Measurements from ENCODE around the gene RNF32. TPM values are rescaled to one million over a fixed set of nuclear protein-coding genes. Genes with fewer than 3 reads are reported as not detected.

RNF32 gene
- total RNA-seq, 1 donor: under 0.01 TPM

- no peaks in the 10 kb centered on the region for H4K20me1 ChIP-seq (ENCODE audit: insufficient read depth, low read length)
- no peak overlapping the region for H2AFZ ChIP-seq (ENCODE audit: low read length)
- H3K36me3 ChIP-seq (ENCODE audit: insufficient read depth, low read length): no peaks in the 10 kb centered on the region
- TF ChIP-seq CTCF (IDR thresholded peaks at IDR 0.05; ENCODE audit: extremely low read depth, low read depth, low read length): no peak
- no peak overlapping the region for H3K4me3 ChIP-seq (ENCODE audit: insufficient read depth, low read length)
- no peaks in the 10 kb centered on the region for H3K27me3 ChIP-seq (ENCODE audit: insufficient read depth, low read length)
- no peak overlapping the region for H3K27ac ChIP-seq (ENCODE audit: low read depth, low read length)
- no peak overlapping the region for H3K4me2 ChIP-seq (ENCODE audit: insufficient read depth, low read length)
- H3K9me3 ChIP-seq (ENCODE audit: low read depth, low read length): no peaks in the 10 kb centered on the region
- no peaks in the 10 kb centered on the region for H3K4me1 ChIP-seq (ENCODE audit: insufficient read depth, low read length)
- no peaks in the 10 kb centered on the region for H3K79me2 ChIP-seq (ENCODE audit: insufficient read depth, low read length)
- no peak for DNase-seq (ENCODE audit: insufficient read length, low spot score, missing footprints)
Measured at GRCh38 chr7:156667110-156667426, 26.5 kb downstream of the RNF32 start.

GRCh38 chr7:156668130-156668741 lies 27.7 kb downstream of the RNF32 start:
- Histone ChIP-seq H3K79me2 (ENCODE audit: insufficient read depth, low read length) (no peaks in the 10 kb centered on the region), H4K20me1 (ENCODE audit: insufficient read depth, low read length) (no peaks in the 10 kb centered on the region), H3K4me1 (ENCODE audit: insufficient read depth, low read length) (no peaks in the 10 kb centered on the region), H3K4me3 (ENCODE audit: insufficient read depth, low read length) (no peak overlapping the region), H3K36me3 (ENCODE audit: insufficient read depth, low read length) (no peaks in the 10 kb centered on the region), H3K27me3 (ENCODE audit: insufficient read depth, low read length) (no peaks in the 10 kb centered on the region), H3K4me2 (ENCODE audit: insufficient read depth, low read length) (no peak overlapping the region), H2AFZ (ENCODE audit: low read length) (no peak overlapping the region), H3K27ac (ENCODE audit: low read depth, low read length) (no peak overlapping the region), H3K9me3 (ENCODE audit: low read depth, low read length) (no peaks in the 10 kb centered on the region)
- DNase-seq (ENCODE audit: insufficient read length, low spot score, missing footprints): no peak
- TF ChIP-seq CTCF (IDR thresholded peaks at IDR 0.05; ENCODE audit: extremely low read depth, low read depth, low read length): no peak

- Histone ChIP-seq H3K27ac (ENCODE audit: low read depth, low read length) (no peak overlapping the region), H3K4me3 (ENCODE audit: insufficient read depth, low read length) (no peak overlapping the region), H3K9me3 (ENCODE audit: low read depth, low read length) (no peaks in the 10 kb centered on the region), H2AFZ (ENCODE audit: low read length) (no peak overlapping the region), H3K4me1 (ENCODE audit: insufficient read depth, low read length) (no peaks in the 10 kb centered on the region), H4K20me1 (ENCODE audit: insufficient read depth, low read length) (no peaks in the 10 kb centered on the region), H3K4me2 (ENCODE audit: insufficient read depth, low read length) (no peak overlapping the region), H3K36me3 (ENCODE audit: insufficient read depth, low read length) (no peaks in the 10 kb centered on the region), H3K79me2 (ENCODE audit: insufficient read depth, low read length) (no peaks in the 10 kb centered on the region), H3K27me3 (ENCODE audit: insufficient read depth, low read length) (no peaks in the 10 kb centered on the region)
- no peak for TF ChIP-seq CTCF (IDR thresholded peaks at IDR 0.05; ENCODE audit: extremely low read depth, low read depth, low read length)
- no peak for DNase-seq (ENCODE audit: insufficient read length, low spot score, missing footprints)
Measured at GRCh38 chr7:156669035-156669828, 28.7 kb downstream of the RNF32 start.

- H3K4me1 ChIP-seq (ENCODE audit: insufficient read depth, low read length): no peaks in the 10 kb centered on the region
- no peaks in the 10 kb centered on the region for H3K36me3 ChIP-seq (ENCODE audit: insufficient read depth, low read length)
- no peak overlapping the region for H2AFZ ChIP-seq (ENCODE audit: low read length)
- DNase-seq (ENCODE audit: insufficient read length, low spot score, missing footprints): no peak
- H3K9me3 ChIP-seq (ENCODE audit: low read depth, low read length): no peaks in the 10 kb centered on the region
- no peaks in the 10 kb centered on the region for H3K79me2 ChIP-seq (ENCODE audit: insufficient read depth, low read length)
- no peak overlapping the region for H3K4me2 ChIP-seq (ENCODE audit: insufficient read depth, low read length)
- H3K27me3 ChIP-seq (ENCODE audit: insufficient read depth, low read length): no peaks in the 10 kb centered on the region
- no peaks in the 10 kb centered on the region for H4K20me1 ChIP-seq (ENCODE audit: insufficient read depth, low read length)
- no peak for TF ChIP-seq CTCF (IDR thresholded peaks at IDR 0.05; ENCODE audit: extremely low read depth, low read depth, low read length)
- no peak overlapping the region for H3K4me3 ChIP-seq (ENCODE audit: insufficient read depth, low read length)
- H3K27ac ChIP-seq (ENCODE audit: low read depth, low read length): no peak overlapping the region
Measured at GRCh38 chr7:156673454-156673853, 32.9 kb downstream of the RNF32 start.
